Peyer's patch (tissue), 4 donors: ENCODE data around the gene C2orf81.

Experiments
- CTCF ChIP-seq, 6 experiments: fragments of 450-650 bp in 4 of 6; fragments of 200-600 bp in 2 of 6; sonication (generic) in 1 of 6; IDR thresholded peaks; one replicate each; pipeline ENCODE4 v1.5.1; 2017 to 2019; ENCODE audit warnings: antibody characterized with exemption in 6 of 6, mild to moderate bottlenecking in 3 of 6, moderate library complexity in 1 of 6
- POLR2A ChIP-seq, 2 donors: fragments of 450-650 bp; IDR thresholded peaks; one replicate each; pipeline ENCODE4 v1.5.1; 2017; ENCODE audit warnings: antibody characterized with exemption in 2 of 2, mild to moderate bottlenecking in 2 of 2, moderate library complexity in 2 of 2

- TF ChIP-seq CTCF (IDR thresholded peaks at IDR 0.05) (no peak), POLR2A (IDR thresholded peaks at IDR 0.05) (no peak)
Observed at GRCh38 chr2:74426181-74426758, 4.9 kb upstream of the C2orf81 start.
